Measurements from ENCODE around the gene ARAF.
A peak's percentile ranks its signal among the peaks of the same experiment; 100 is the strongest.

ARAF gene

DNA sequence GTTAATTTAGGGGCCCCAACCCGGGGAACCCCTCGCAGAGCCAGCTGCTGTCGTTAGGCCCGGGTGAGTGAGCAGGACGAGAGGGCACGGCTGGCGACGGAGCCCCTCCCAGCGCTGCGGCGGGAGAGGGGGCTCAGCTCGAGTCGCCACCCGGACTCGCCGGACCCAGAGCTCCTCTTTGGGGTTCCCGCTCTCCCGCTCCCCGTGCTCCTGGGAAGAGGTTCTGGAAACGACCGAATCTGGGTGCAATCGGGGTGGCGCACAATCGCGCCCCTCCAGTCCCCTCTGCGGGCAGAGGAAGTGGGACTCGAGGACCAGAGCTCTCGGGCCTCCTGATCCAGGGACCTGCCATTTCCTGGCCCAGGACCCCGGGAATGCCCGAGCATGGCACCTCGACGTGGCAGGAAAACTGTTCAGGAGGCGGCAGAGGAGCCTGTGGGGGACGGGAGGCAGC is 37.3 kb upstream of the ARAF start:
- H3K9me2 ChIP-seq (replicated peaks; ENCODE audit: control insufficient read depth, low read length): no peaks in the 10 kb centered on the region
- H3K27ac ChIP-seq (ENCODE audit: low read depth, low read length): no peak overlapping the region
- TF ChIP-seq EZH2phosphoT487 (IDR thresholded peaks at IDR 0.05; ENCODE audit: borderline replicate concordance, low read length): no peak
- TF ChIP-seq CTCF (IDR thresholded peaks at IDR 0.05; ENCODE audit: low read depth, low read length, poor library complexity, severe bottlenecking): no peak
- H3F3A ChIP-seq (ENCODE audit: control insufficient read depth, insufficient read depth): no peaks in the 10 kb centered on the region
- peaks cover 9% of the 10 kb centered on the region for H3K4me1 ChIP-seq (ENCODE audit: control insufficient read depth, low read length)
- H3K36me3 ChIP-seq (ENCODE audit: control insufficient read depth, low read length): no peaks in the 10 kb centered on the region
- H3K4me3 ChIP-seq (ENCODE audit: low read length): peak overlapping the region; percentile 71
- H4K20me1 ChIP-seq (ENCODE audit: control insufficient read depth, insufficient read depth, low read depth, low read length): no peaks in the 10 kb centered on the region
- no peaks in the 10 kb centered on the region for H3K27me3 ChIP-seq (ENCODE audit: control insufficient read depth, low read length)
- peak overlapping the region; percentile 72 for H3K4me2 ChIP-seq (ENCODE audit: low read length)
- no peaks in the 10 kb centered on the region for H3K79me2 ChIP-seq (ENCODE audit: control insufficient read depth, low read length)
- no peaks in the 10 kb centered on the region for H3K9me3 ChIP-seq (ENCODE audit: control insufficient read depth, insufficient read depth, low read length)

- TF ChIP-seq EZH2phosphoT487 (IDR thresholded peaks at IDR 0.05; ENCODE audit: borderline replicate concordance, low read length) (no peak), CTCF (IDR thresholded peaks at IDR 0.05; ENCODE audit: low read depth, low read length, poor library complexity, severe bottlenecking) (no peak)
- no peak overlapping the region for H3K4me2 ChIP-seq (ENCODE audit: low read length)
- H3K9me2 ChIP-seq (replicated peaks; ENCODE audit: control insufficient read depth, low read length): no peaks in the 10 kb centered on the region
- H3K9me3 ChIP-seq (ENCODE audit: control insufficient read depth, insufficient read depth, low read length): no peaks in the 10 kb centered on the region
- no peak overlapping the region for H3K27ac ChIP-seq (ENCODE audit: low read depth, low read length)
- H3K79me2 ChIP-seq (ENCODE audit: control insufficient read depth, low read length): no peaks in the 10 kb centered on the region
- H4K20me1 ChIP-seq (ENCODE audit: control insufficient read depth, insufficient read depth, low read depth, low read length): no peaks in the 10 kb centered on the region
- H3K27me3 ChIP-seq (ENCODE audit: control insufficient read depth, low read length): no peaks in the 10 kb centered on the region
- H3F3A ChIP-seq (ENCODE audit: control insufficient read depth, insufficient read depth): no peaks in the 10 kb centered on the region
- H3K36me3 ChIP-seq (ENCODE audit: control insufficient read depth, low read length): no peaks in the 10 kb centered on the region
- no peaks in the 10 kb centered on the region for H3K4me1 ChIP-seq (ENCODE audit: control insufficient read depth, low read length)
- no peak overlapping the region for H3K4me3 ChIP-seq (ENCODE audit: low read length)
Measured at GRCh38 chrX:47529548-47529947, 31.5 kb upstream of the ARAF start.

DNA sequence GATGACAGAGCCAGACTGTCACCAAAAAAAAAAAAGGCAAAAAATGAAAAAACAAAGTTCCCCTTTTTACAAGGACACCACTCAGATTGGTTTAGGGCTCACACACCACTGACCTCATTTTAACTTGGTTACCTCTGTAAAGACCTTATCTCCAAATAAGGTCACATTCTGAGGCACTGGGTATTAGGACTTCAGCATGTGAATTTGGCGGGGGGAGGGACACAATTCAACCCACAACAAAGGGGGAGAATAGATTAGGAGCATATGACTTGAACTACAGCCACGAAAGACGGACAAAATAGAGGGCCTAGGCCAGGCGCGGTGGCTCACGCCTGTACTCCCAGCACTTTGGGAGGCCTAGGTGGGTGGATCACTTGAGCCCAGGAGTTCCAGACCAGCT is 31.0 kb upstream of the ARAF start:
- no peaks in the 10 kb centered on the region for H4K20me1 ChIP-seq (ENCODE audit: control insufficient read depth, insufficient read depth, low read depth, low read length)
- no peaks in the 10 kb centered on the region for H3K27me3 ChIP-seq (ENCODE audit: control insufficient read depth, low read length)
- no peaks in the 10 kb centered on the region for H3K36me3 ChIP-seq (ENCODE audit: control insufficient read depth, low read length)
- no peaks in the 10 kb centered on the region for H3K9me3 ChIP-seq (ENCODE audit: control insufficient read depth, insufficient read depth, low read length)
- no peak overlapping the region for H3K27ac ChIP-seq (ENCODE audit: low read depth, low read length)
- no peaks in the 10 kb centered on the region for H3F3A ChIP-seq (ENCODE audit: control insufficient read depth, insufficient read depth)
- no peaks in the 10 kb centered on the region for H3K79me2 ChIP-seq (ENCODE audit: control insufficient read depth, low read length)
- no peaks in the 10 kb centered on the region for H3K4me1 ChIP-seq (ENCODE audit: control insufficient read depth, low read length)
- TF ChIP-seq EZH2phosphoT487 (IDR thresholded peaks at IDR 0.05; ENCODE audit: borderline replicate concordance, low read length) (no peak), CTCF (IDR thresholded peaks at IDR 0.05; ENCODE audit: low read depth, low read length, poor library complexity, severe bottlenecking) (no peak)
- H3K4me3 ChIP-seq (ENCODE audit: low read length): no peak overlapping the region
- H3K9me2 ChIP-seq (replicated peaks; ENCODE audit: control insufficient read depth, low read length): no peaks in the 10 kb centered on the region
- H3K4me2 ChIP-seq (ENCODE audit: low read length): no peak overlapping the region

DNA sequence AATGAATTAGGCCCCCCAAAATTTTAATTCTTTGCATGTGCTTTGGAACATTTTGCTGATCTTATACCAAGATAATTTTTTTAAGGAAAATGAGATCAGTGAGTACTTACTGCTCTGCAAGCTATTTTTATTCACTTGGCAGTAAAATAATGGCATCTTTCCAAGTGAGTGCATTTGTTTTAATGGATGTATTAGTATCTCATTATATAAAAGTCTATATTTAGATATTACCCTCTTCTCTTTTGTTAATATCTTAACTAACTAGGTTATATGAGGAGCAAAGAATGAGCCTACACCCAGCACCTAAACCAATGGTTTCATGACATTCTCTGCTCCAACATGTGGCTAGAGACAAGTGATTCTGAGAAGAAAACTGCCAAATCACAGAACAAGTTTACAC is 21.1 kb upstream of the ARAF start:
- H3F3A ChIP-seq (ENCODE audit: control insufficient read depth, insufficient read depth): no peaks in the 10 kb centered on the region
- no peaks in the 10 kb centered on the region for H3K79me2 ChIP-seq (ENCODE audit: control insufficient read depth, low read length)
- no peak overlapping the region for H3K4me2 ChIP-seq (ENCODE audit: low read length)
- H3K9me2 ChIP-seq (replicated peaks; ENCODE audit: control insufficient read depth, low read length): no peaks in the 10 kb centered on the region
- H3K4me1 ChIP-seq (ENCODE audit: control insufficient read depth, low read length): peaks cover 6% of the 10 kb centered on the region
- no peaks in the 10 kb centered on the region for H4K20me1 ChIP-seq (ENCODE audit: control insufficient read depth, insufficient read depth, low read depth, low read length)
- H3K4me3 ChIP-seq (ENCODE audit: low read length): no peak overlapping the region
- H3K9me3 ChIP-seq (ENCODE audit: control insufficient read depth, insufficient read depth, low read length): no peaks in the 10 kb centered on the region
- no peaks in the 10 kb centered on the region for H3K36me3 ChIP-seq (ENCODE audit: control insufficient read depth, low read length)
- no peak overlapping the region for H3K27ac ChIP-seq (ENCODE audit: low read depth, low read length)
- H3K27me3 ChIP-seq (ENCODE audit: control insufficient read depth, low read length): no peaks in the 10 kb centered on the region
- TF ChIP-seq CTCF (IDR thresholded peaks at IDR 0.05; ENCODE audit: low read depth, low read length, poor library complexity, severe bottlenecking) (no peak), EZH2phosphoT487 (IDR thresholded peaks at IDR 0.05; ENCODE audit: borderline replicate concordance, low read length) (no peak)

Measured in DOHH2 (cell line).